ENCODE data around the gene XKR7.
"Not testable (repeated sequence)": the region's sequence is repeated elsewhere in the genome, so short reads cannot be mapped to it uniquely, and the experiment has no call there.

The XKR7 gene

DNA sequence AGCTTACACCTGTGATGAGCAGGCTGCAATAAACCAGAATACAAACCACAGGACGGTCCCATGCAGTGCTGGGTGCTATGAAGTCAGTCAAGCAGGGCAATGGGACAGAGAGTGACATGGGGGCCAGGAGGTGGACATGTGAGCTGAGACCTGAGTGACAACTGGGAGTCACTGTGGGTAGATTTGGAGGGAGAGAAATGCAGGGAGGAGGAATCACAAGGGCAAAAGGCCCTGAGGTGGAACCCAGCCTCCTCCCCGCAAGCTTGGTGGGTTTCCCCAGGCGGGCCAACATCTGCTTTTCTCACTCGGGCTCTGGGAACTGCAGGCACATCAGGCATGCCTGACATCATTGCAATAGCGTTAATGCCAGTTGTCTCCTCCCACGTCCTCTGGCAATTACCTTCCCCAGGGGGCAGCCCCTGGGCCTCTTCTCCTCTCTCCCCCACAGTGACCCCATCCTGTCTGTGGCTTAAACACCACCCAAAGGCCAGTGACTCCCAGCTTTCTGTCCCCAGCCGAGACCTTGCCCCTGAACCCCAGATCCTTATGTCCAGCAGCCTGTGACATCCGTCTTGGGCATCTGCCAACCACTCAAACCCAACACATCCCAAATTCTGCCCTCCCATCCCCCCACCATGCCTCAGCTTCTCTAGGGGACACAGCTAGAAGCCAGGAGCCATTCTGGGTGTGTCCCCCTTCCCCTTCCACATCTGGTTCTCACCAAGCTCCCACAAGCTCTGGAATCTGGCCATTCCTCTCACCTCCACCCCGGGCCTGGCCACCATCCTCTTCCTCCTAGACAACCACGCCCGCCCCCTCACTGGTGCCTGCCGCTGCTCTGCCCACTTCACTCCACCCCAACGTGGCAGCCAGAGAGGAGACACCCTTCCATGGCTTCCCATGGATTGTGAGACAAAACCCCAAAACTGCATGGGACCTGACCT is 44.3 kb upstream of the XKR7 start:
- Histone ChIP-seq H3K27ac (no peak overlapping the region), H3K4me3 (no peak overlapping the region)
- no peak for DNase-seq (ENCODE audit: low spot score)
- TF ChIP-seq, protein P1, sequence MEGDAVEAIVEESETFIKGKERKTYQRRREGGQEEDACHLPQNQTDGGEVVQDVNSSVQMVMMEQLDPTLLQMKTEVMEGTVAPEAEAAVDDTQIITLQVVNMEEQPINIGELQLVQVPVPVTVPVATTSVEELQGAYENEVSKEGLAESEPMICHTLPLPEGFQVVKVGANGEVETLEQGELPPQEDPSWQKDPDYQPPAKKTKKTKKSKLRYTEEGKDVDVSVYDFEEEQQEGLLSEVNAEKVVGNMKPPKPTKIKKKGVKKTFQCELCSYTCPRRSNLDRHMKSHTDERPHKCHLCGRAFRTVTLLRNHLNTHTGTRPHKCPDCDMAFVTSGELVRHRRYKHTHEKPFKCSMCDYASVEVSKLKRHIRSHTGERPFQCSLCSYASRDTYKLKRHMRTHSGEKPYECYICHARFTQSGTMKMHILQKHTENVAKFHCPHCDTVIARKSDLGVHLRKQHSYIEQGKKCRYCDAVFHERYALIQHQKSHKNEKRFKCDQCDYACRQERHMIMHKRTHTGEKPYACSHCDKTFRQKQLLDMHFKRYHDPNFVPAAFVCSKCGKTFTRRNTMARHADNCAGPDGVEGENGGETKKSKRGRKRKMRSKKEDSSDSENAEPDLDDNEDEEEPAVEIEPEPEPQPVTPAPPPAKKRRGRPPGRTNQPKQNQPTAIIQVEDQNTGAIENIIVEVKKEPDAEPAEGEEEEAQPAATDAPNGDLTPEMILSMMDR (IDR thresholded peaks at IDR 0.05), result no peak

DNA sequence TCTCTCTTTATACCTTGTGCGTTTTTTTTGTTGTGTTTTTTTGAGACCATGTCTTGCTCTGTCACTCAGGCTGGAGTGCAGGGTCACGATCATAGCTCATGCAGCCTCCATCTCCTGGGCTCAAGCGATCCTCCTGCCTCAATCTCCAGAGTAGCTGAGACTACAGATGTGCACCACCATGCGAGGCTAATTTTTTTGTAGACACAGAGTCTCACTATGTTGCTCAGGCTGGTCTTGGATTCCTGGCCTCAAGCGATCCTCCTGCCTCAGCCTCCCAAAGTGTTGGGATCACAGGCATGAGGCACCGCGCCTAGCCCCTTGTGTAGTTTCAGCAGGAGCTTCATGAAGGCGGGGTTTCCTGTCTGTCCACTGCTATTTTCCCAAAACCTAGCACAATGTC is 43.4 kb upstream of the XKR7 start:
- TF ChIP-seq, protein P1 (IDR thresholded peaks at IDR 0.05), result no peak
- no peak for DNase-seq (ENCODE audit: low spot score)
- no peak overlapping the region for H3K27ac ChIP-seq
- H3K4me3 ChIP-seq, result no peak overlapping the region

DNA sequence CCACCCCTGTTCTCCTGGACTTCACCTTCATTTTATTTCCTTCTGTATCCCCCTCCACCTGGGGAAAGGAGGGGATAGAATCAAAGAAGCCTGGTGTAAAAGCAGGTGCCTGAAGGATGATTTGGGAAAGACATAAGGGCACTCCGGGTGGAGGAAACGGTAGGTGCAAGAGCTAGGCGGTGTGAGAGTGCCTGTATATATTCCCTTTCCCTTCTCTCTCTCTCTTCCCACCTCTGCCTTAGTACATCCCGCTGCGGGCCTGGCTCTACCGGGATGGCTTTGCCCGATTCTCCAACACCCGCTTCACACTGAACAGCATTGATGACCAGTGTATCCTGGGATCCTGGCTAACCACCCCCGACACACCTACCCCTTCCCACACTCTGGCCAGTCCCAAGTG is 42.3 kb upstream of the XKR7 start:
- no peak for DNase-seq (ENCODE audit: low spot score)
- H3K27ac ChIP-seq, result no peak overlapping the region
- TF ChIP-seq, protein P1 (IDR thresholded peaks at IDR 0.05), result no peak
- no peak overlapping the region for H3K4me3 ChIP-seq

DNA sequence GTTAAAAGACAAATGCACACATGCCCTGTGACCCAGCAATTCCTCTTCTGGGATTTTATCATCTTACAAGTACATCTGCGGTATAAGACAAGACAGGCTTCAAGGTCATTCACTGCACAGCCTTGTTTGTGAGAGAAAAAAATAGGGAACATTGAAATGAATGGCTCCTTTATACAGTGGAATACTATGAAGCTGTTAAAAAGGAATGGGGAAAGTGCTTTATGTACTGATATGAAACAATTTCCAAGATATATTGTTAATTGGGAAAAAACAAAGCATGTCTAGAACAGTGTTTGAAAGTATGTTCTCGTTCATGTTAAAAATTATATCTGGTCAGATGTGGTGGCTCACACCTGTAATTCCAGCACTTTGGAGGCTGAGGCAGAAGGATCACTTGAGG is 41.5 kb upstream of the XKR7 start:
- no peak overlapping the region for H3K4me3 ChIP-seq
- no peak overlapping the region for H3K27ac ChIP-seq
- TF ChIP-seq, protein P1 (IDR thresholded peaks at IDR 0.05), result no peak
- no peak for DNase-seq (ENCODE audit: low spot score)

DNA sequence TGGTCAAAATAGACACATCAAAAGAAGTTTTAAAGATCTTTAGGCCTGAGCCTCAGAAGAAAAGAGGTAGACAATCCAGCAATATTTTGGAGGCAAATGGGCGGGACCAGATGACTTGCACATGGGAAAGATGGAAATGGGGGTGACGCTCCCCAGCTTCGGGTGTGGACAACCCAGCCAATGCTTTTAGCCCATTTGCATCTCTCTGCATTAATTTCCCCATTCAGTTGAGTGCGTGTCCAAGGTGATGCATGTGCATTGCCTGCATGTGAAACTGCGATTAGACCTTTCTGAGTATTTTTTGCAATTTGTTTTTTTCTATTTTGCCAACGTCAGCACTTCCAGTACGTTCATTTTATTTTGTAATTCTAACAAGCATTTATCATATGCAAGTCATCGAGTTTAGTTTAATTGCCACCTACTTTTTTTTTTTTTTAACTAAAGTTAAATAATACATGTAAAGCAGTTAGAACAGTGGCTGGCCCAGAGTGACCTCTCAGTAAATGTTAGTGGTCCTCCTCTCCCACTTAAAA is 40.3 kb upstream of the XKR7 start:
- no peak for DNase-seq (ENCODE audit: low spot score)
- TF ChIP-seq, protein P1 (IDR thresholded peaks at IDR 0.05), result no peak
- Histone ChIP-seq H3K4me3 (no peak overlapping the region), H3K27ac (no peak overlapping the region)

DNA sequence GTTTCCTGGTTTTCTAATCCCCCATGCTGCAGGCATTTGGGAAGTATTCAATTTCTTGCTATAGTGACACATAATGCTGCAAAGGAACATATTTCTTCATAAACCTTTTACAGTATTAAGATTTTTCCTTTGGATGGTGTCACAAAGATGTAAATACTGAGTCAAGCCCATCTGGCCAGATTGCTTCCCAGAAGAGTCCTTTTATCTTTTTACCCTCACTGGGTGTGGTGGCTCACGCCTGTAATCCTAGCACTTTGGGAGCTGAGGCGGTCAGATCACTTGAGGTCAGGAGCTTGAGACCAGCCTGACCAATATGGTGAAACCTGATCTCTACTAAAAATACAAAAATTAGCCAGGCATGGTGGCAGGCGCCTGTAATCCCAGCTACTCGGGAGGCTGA is 38.3 kb upstream of the XKR7 start:
- DNase-seq (ENCODE audit: low spot score); H3K4me3 ChIP-seq; H3K27ac ChIP-seq: not testable (repeated sequence)

DNA sequence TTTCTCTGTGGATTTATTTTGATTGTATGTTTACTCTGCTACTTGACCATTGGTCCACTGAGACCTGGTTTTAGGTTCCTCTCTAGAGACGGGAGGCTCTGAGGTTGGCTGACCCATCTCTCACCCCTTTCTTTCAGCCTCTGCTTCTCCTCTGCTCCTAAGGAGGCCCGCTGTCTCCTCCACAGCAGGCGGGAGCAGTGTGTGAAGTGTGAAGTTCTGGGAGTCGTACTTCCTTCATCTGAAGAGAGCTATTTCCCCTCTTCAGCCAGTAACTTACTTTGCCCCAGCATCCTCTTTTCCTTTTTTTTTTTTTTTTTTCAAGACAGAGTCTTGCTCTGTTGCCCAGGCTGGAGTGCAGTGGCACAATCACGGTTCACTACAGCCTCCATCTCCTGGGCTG is 37.2 kb upstream of the XKR7 start:
- TF ChIP-seq, protein P1 (IDR thresholded peaks at IDR 0.05), result no peak
- H3K4me3 ChIP-seq, result no peak overlapping the region
- H3K27ac ChIP-seq, result no peak overlapping the region
- DNase-seq (ENCODE audit: low spot score), result no peak
